Measurements from ENCODE around the gene APCDD1L. TPM values are rescaled to one million over a fixed set of nuclear protein-coding genes. Genes with fewer than 3 reads are reported as not detected.

APCDD1L gene
- total and polyA plus RNA-seq, 2 of the 8 experiments (the other 6 are each of a cell fraction or from before 2014, with no cell fraction given): 0.83 to 3.1 TPM

- Histone ChIP-seq H4K20me1 (replicated peaks in 1 of 2; ENCODE audit: control insufficient read depth in 1 of 2, insufficient read depth in 2 of 2, low read length in 2 of 2) (no peaks in the 10 kb centered on the region), H3K18ac (ENCODE audit: extremely low read depth, low read length) (peak overlapping the region; percentile 96; the same call in 1 of the 2 replicates), H3K23ac (ENCODE audit: insufficient read length) (no peak overlapping the region), H4K5ac (ENCODE audit: insufficient read length, low read depth, low read length) (no peak overlapping the region), H3K4me2 (ENCODE audit: insufficient read depth in 1 of 2, low read depth in 2 of 2, low read length in 2 of 2) (peak overlapping the region; percentile 73 to 84), H2AK5ac (ENCODE audit: low read depth, low read length) (no peak overlapping the region; the same call in 1 of the 2 replicates), H3K27ac (ENCODE audit: low read depth, low read length) (no peak overlapping the region), H3K36me3 (ENCODE audit: control insufficient read depth in 2 of 4, insufficient read depth in 4 of 4, low read length in 3 of 4) (no peaks in the 10 kb centered on the region), H3K9me3 (ENCODE audit: insufficient read depth in 2 of 2, low read depth in 1 of 2, low read length in 1 of 2) (peaks cover 0 to 2% of the 10 kb centered on the region in 2 experiments; a peak in 1 of 4 replicates), H3K9ac (replicated peaks in 1 of 4; ENCODE audit: extremely low read depth in 1 of 4, low read depth in 3 of 4, low read length in 3 of 4) (no peak overlapping the region), H2BK5ac (ENCODE audit: low read depth, low read length) (no peak overlapping the region), H3K79me2 (ENCODE audit: control insufficient read depth in 1 of 2, insufficient read depth in 2 of 2, low read length in 2 of 2) (no peaks in the 10 kb centered on the region), H2BK20ac (ENCODE audit: low read length) (no peak overlapping the region), H3K4me3 (ENCODE audit: extremely low read depth in 1 of 4, insufficient read depth in 2 of 4, low read depth in 3 of 4, low read length in 4 of 4) (peak overlapping the region; percentile 43 to 69 (median 56)), H2BK120ac (replicated peaks; ENCODE audit: low read depth, low read length) (no peak overlapping the region), H2AFZ (ENCODE audit: low read length) (no peak overlapping the region), H3K23me2 (ENCODE audit: low read depth, low read length) (peaks cover 16% of the 10 kb centered on the region), H3K56ac (replicated peaks; ENCODE audit: insufficient read length, low read depth, low read length) (no peak overlapping the region), H2BK12ac (ENCODE audit: low read depth, low read length) (peak overlapping the region; percentile 27; the same call in 1 of the 2 replicates), H3K4ac (replicated peaks; ENCODE audit: insufficient read length, low read depth, low read length) (no peak overlapping the region), H3K14ac (ENCODE audit: insufficient read length) (no peak overlapping the region), H2BK15ac (ENCODE audit: low read length) (no peak overlapping the region), H3K4me1 (replicated peaks in 1 of 4; ENCODE audit: control insufficient read depth in 3 of 4, insufficient read depth in 4 of 4, low read length in 3 of 4) (peaks cover 3 to 15% (median 8%) of the 10 kb centered on the region in 4 experiments), H4K8ac (ENCODE audit: extremely low read depth, insufficient read depth, low read length) (no peak overlapping the region), H4K91ac (replicated peaks; ENCODE audit: insufficient read length, low read length) (peak overlapping the region; percentile 15), H3K27me3 (replicated peaks in 1 of 4; ENCODE audit: control insufficient read depth in 3 of 4, extremely low read depth in 1 of 4, insufficient read depth in 3 of 4, low read length in 3 of 4) (peaks cover 9 to 42% (median 37%) of the 10 kb centered on the region in 4 experiments), H3K79me1 (ENCODE audit: low read depth, low read length) (no peaks in the 10 kb centered on the region)
- no peak for FAIRE-seq
- peak in 1 of 2 experiments; percentile 67 for DNase-seq (ENCODE audit: low read depth in 1 of 2, low spot score in 2 of 2)
- ChIA-PET CTCF (ENCODE audit: partially characterized antibody) (interaction anchor here (0.6 to 6.4 kb wide), 8 partner anchors 15 to 1018 kb away, joined by 3 to 27 read pairs (median 4); partner anchors contain the start of gene STX16), POLR2A (ENCODE audit: partially characterized antibody) (interaction anchor here (1.0 to 3.0 kb wide), 5 partner anchors 32 to 321 kb away, joined by 3 to 17 read pairs (median 3); partner anchors contain the start of gene STX16)
- TF ChIP-seq CTCF (IDR thresholded peaks at IDR 0.05; ENCODE audit: control extremely low read depth in 1 of 3, insufficient read depth in 1 of 3, low read depth in 1 of 3, low read length in 3 of 3): no peak
- TF ChIP-seq KDM1A (IDR thresholded peaks at IDR 0.05; ENCODE audit: borderline replicate concordance, low read length): peak; percentile 77
- TF ChIP-seq MAX (IDR thresholded peaks at IDR 0.05): 0 out of 2 replicates have a peak, but pooled peaks have one; percentile 27
- no peak for TF ChIP-seq MAFK (IDR thresholded peaks at IDR 0.05; ENCODE audit: low read depth, low read length)
- WGBS, 2 experiments (ENCODE audit: extremely low coverage in 1 of 2, insufficient coverage in 1 of 2, insufficient read length in 1 of 2, insufficient replicate concordance in 2 of 2, low coverage in 1 of 2, low lambda C conversion rate in 2 of 2, missing lambda C conversion rate in 1 of 2): 69% methylated on average over 19 of the region's 19 CpGs; no CpG with 5 or more reads in 1 of the 2 experiments
Observed at GRCh38 chr20:58513580-58514285, 1.5 kb downstream of the APCDD1L start.
